T-helper 17 cell (primary cell): ENCODE results near the gene P2RX3. TPM values are rescaled to one million over a fixed set of nuclear protein-coding genes. Genes with fewer than 3 reads are reported as not detected.

ENCODE experiments used
- ATAC-seq: fragments of 150-1000 bp; cut with Tn5 transposase; 2 replicates; pipeline ENCODE4 v1.10.0; 2021; ENCODE audit warnings: mild to moderate bottlenecking, moderate library complexity
- DNase-seq, 3 donors: peaks; one replicate each; pipeline versions ENCODE4 v3.0.0 to v3.0.0-alpha.2; 2020 to 2021
- H3K9me3 ChIP-seq: one replicate; pipeline ENCODE4 v1.7.0; 2013; ENCODE audit warnings: low read length, mild to moderate bottlenecking; ENCODE audit not compliant: control insufficient read depth, poor library complexity, severe bottlenecking
- H3K27ac Mint-ChIP-seq: one replicate; pipeline ENCODE4 v1.8.0; 2022; ENCODE audit warnings: mild to moderate bottlenecking, moderate library complexity, mixed read lengths
- H3K27me3 Mint-ChIP-seq: one replicate; pipeline ENCODE4 v1.8.0; 2022; ENCODE audit warnings: mixed read lengths
- H3K36me3 Mint-ChIP-seq: one replicate; pipeline ENCODE4 v1.8.0; 2022; ENCODE audit warnings: low read depth, mixed read lengths
- H3K4me1 Mint-ChIP-seq: one replicate; pipeline ENCODE4 v1.8.0; 2022; ENCODE audit warnings: mild to moderate bottlenecking, mixed read lengths
- H3K4me3 Mint-ChIP-seq: one replicate; pipeline ENCODE4 v1.8.0; 2022; ENCODE audit warnings: mild to moderate bottlenecking, moderate library complexity, mixed read lengths
- total RNA-seq, 4 donors: library from RNA in 2 of 4; stranded (reverse) in 2 of 4; gene quantifications; one replicate each; pipeline ENCODE4 v1.2.3 and lab custom pipeline; 2022 to 2026

P2RX3 gene
- total RNA-seq, 2 donors from 2014 or later: not detected

GRCh38 chr11:57313788-57314135 is 24.4 kb upstream of the P2RX3 start:
- Mint-ChIP-seq H3K36me3 (peaks cover 4% of the 10 kb centered on the region), H3K4me1 (peaks cover 9% of the 10 kb centered on the region), H3K27ac (no peak overlapping the region), H3K4me3 (no peak overlapping the region), H3K27me3 (no peaks in the 10 kb centered on the region)
- ATAC-seq: no peak
- no peak for DNase-seq
- H3K9me3 ChIP-seq: no peaks in the 10 kb centered on the region

DNA sequence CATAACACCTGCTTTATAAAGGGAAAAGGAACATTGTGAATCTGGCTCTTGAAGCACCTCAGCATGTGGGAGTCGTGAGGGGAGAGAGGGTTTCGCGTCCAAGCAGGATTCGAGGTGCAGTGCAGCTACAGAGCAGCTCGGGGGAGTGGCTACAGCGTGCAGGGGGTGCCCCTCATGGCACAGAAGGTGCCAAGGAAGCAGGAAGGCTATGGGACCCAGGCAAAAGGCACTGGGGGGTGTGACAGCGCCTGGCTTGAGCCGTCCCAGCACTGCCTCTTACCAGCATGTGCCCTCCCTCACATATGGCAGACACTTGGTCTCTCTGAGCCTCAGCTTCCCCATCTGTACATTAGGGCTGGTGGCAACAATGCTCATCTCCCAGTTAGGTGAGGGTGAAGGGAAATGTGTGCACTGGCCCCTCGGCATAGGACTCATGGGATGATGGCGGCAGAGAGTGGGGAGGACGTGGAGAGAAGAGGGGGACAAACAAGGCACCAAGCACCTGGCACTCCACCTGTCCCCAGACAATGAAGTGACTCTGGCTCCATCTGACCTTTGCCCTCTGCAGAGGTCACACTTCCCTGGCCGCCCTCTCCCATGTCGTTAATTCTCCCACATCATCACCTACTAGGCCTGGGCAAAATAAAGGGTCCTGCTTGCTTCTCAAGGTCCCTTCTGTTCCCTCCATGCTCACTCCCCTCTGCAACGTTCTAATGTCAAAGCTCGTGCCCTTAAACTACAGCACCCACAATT is 23.8 kb upstream of the P2RX3 start:
- H3K27ac Mint-ChIP-seq: no peak overlapping the region
- ATAC-seq (no peak), DNase-seq (no peak)
- peaks cover 4% of the 10 kb centered on the region for H3K36me3 Mint-ChIP-seq
- no peaks in the 10 kb centered on the region for H3K27me3 Mint-ChIP-seq
- no peaks in the 10 kb centered on the region for H3K9me3 ChIP-seq
- peaks cover 9% of the 10 kb centered on the region for H3K4me1 Mint-ChIP-seq
- no peak overlapping the region for H3K4me3 Mint-ChIP-seq

- ATAC-seq: no peak
- Mint-ChIP-seq H3K4me1 (peaks cover 6% of the 10 kb centered on the region), H3K4me3 (no peak overlapping the region), H3K36me3 (no peaks in the 10 kb centered on the region), H3K27me3 (no peaks in the 10 kb centered on the region), H3K27ac (no peak overlapping the region)
- H3K9me3 ChIP-seq: no peaks in the 10 kb centered on the region
- DNase-seq: no peak
These were observed 22.7 kb upstream of the P2RX3 start for GRCh38 chr11:57315491-57315890.

- no peak for ATAC-seq
- H3K27me3 Mint-ChIP-seq: no peaks in the 10 kb centered on the region
- no peak overlapping the region for H3K4me3 Mint-ChIP-seq
- H3K27ac Mint-ChIP-seq: no peak overlapping the region
- no peaks in the 10 kb centered on the region for H3K36me3 Mint-ChIP-seq
- H3K4me1 Mint-ChIP-seq: peaks cover 4% of the 10 kb centered on the region
- H3K9me3 ChIP-seq: no peaks in the 10 kb centered on the region
- DNase-seq: no peak
These were observed 22.1 kb upstream of the P2RX3 start for GRCh38 chr11:57316017-57316416.

DNA sequence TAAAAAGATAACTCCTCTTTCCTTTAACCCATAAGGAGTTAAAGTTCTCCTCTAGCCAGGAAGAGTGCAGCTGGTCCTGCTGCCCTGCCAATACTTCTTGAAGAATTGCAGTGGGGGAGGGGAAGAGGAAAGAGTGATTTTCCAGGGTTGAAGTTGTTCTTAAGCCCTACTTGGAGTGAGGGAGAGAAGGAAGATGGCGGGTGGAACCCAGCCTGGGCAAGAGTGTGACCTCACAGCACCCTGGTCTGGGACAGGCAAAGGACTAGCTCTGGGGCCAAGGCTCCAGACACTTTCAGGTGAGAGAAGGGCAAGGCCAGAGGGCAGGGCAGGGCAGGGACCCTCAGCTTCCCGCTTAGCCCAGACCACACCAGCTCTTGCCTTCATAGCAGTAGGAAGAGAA is 20.0 kb upstream of the P2RX3 start:
- no peak overlapping the region for H3K27ac Mint-ChIP-seq
- no peak for DNase-seq
- H3K27me3 Mint-ChIP-seq: no peaks in the 10 kb centered on the region
- no peaks in the 10 kb centered on the region for H3K9me3 ChIP-seq
- ATAC-seq: no peak
- no peaks in the 10 kb centered on the region for H3K36me3 Mint-ChIP-seq
- H3K4me3 Mint-ChIP-seq: no peak overlapping the region
- H3K4me1 Mint-ChIP-seq: peaks cover 12% of the 10 kb centered on the region

DNA sequence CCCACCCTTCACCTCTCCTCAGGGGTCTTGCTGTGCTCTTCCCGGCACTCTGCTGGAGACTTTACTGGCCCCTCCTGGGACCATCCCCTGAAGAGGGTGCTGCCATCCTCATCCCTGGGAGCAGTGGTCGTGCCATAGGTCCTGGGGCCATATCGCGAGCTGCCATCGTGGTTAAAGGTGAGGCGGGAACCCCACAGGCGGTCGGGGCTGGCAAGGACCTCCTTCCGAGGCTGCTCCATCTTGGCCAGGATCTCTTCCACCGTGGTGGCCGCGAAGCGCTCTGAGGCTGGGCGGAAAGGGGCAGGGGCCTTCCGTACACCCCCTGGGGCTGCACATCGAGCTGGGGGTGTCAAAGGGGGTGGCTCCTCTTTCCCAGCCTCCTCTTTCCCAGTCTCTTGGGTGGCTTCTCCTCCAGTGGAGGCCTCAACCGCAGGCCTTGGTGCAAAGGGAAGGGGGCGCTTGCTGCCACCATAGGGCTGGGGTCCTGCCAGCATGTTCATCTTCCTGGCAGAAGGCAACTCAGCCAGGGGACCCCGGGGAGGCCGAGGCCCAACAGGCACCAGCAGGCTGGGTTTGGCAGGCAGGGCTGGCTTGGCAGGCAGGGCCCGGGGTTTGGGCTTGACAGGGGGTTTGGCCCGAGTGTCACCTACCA is 18.0 kb upstream of the P2RX3 start:
- ATAC-seq: no peak

DNA sequence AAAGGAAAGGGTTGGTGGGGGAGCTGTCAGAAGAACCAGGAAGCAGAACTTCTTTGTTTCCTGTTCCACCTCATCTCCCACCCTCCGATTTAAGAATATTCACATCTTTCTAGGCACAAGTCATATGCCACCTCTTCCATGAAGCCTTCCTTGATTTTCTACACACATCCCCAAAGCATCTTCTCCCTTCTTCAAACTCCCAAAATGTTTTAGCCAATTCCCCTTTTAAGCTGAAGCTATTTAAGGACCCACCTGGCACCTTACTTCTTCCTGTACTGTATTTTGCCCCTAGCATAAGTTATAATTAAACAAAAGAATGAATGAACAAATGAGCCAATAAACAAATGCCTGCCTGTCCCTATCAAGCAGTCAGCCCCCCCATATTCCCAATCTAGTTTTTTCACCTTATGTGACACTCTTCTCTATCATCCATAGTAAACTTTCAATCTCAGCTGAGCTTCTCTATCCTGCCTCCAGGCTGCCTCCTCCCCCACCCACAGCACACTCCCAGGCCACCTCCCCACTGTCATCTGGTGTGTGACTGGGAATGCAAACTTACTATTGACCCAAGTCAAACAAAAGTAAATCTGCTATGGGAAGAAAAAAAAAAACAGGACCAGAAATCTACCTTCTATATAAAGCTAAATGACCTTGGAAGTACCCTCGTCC is 17.3 kb upstream of the P2RX3 start:
- Mint-ChIP-seq H3K27ac (peak overlapping the region; percentile 45), H3K4me3 (no peak overlapping the region), H3K27me3 (no peaks in the 10 kb centered on the region), H3K36me3 (no peaks in the 10 kb centered on the region), H3K4me1 (peaks cover 23% of the 10 kb centered on the region)
- no peak for DNase-seq
- ATAC-seq: no peak
- no peaks in the 10 kb centered on the region for H3K9me3 ChIP-seq

More for the DNA sequence above, 18.0 kb upstream of the P2RX3 start:
- H3K4me1 Mint-ChIP-seq: peaks cover 16% of the 10 kb centered on the region
- H3K9me3 ChIP-seq: no peaks in the 10 kb centered on the region
- H3K27me3 Mint-ChIP-seq: no peaks in the 10 kb centered on the region
- no peak overlapping the region for H3K4me3 Mint-ChIP-seq
- DNase-seq: no peak
- no peaks in the 10 kb centered on the region for H3K36me3 Mint-ChIP-seq
- no peak overlapping the region for H3K27ac Mint-ChIP-seq

- DNase-seq: no peak
- no peak for ATAC-seq
- H3K4me3 Mint-ChIP-seq: peak overlapping the region; percentile 49
- peak overlapping the region; percentile 45 for H3K27ac Mint-ChIP-seq
- H3K36me3 Mint-ChIP-seq: no peaks in the 10 kb centered on the region
- no peaks in the 10 kb centered on the region for H3K27me3 Mint-ChIP-seq
- no peaks in the 10 kb centered on the region for H3K9me3 ChIP-seq
- H3K4me1 Mint-ChIP-seq: peaks cover 30% of the 10 kb centered on the region
These were observed 16.5 kb upstream of the P2RX3 start for GRCh38 chr11:57321388-57322255.

- no peak for DNase-seq
- Mint-ChIP-seq H3K4me3 (peak overlapping the region; percentile 94), H3K36me3 (peaks cover 3% of the 10 kb centered on the region), H3K4me1 (peaks cover 38% of the 10 kb centered on the region), H3K27ac (peak overlapping the region; percentile 78), H3K27me3 (no peaks in the 10 kb centered on the region)
- ATAC-seq: no peak
- no peaks in the 10 kb centered on the region for H3K9me3 ChIP-seq
These were observed 15.6 kb upstream of the P2RX3 start for GRCh38 chr11:57322256-57323166.

GRCh38 chr11:57323167-57323854 is 14.8 kb upstream of the P2RX3 start:
- DNase-seq (no peak), ATAC-seq (no peak)
- H3K4me3 Mint-ChIP-seq: peak overlapping the region; percentile 94
- no peaks in the 10 kb centered on the region for H3K9me3 ChIP-seq
- H3K27me3 Mint-ChIP-seq: no peaks in the 10 kb centered on the region
- peaks cover 4% of the 10 kb centered on the region for H3K36me3 Mint-ChIP-seq
- H3K4me1 Mint-ChIP-seq: peaks cover 40% of the 10 kb centered on the region
- peak overlapping the region; percentile 78 for H3K27ac Mint-ChIP-seq

DNA sequence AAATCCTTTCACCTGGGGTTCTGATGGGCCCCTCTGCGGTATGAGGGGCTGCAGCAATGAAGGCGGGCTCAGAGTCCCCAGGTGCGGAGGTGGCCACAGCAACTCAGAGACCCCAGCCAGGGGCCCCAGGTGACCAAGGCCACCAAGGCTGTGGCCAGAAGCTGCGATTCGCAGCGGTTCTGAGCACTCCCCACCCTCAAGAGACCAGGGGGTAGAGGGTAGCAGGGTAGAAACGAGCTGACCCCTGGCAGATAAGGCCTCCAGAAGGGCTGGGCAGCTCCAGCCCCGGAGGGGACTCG is 14.3 kb upstream of the P2RX3 start:
- no peaks in the 10 kb centered on the region for H3K9me3 ChIP-seq
- Mint-ChIP-seq H3K36me3 (peaks cover 5% of the 10 kb centered on the region), H3K4me3 (peak overlapping the region; percentile 94), H3K4me1 (peaks cover 40% of the 10 kb centered on the region), H3K27ac (peak overlapping the region; percentile 78), H3K27me3 (no peaks in the 10 kb centered on the region)
- DNase-seq (no peak), ATAC-seq (no peak)
